ENCODE results near the gene DQX1.
A peak's percentile ranks its signal among the peaks of the same experiment; 100 is the strongest.

DQX1 gene

DNA sequence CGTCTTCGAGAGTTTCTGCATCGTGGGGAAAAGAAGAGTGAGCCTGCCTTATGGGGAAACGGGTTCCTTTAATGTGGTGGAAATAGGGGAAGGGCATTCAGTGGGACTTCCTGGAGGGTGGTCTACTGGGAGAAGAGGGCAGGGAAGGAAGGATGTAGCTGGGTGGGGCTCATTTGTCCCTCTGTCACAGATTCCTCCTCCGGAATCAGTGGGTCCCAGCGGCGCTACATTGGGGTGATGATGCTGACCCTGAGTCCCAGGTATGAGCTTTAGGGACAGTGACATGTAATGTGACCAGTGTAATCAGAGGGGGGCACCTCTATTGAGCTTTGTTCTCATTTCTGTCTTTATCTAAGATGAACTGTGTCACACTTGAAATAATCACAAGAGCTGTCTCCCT lies 5.6 kb upstream of the DQX1 start:
- no peak for DNase-seq

DNA sequence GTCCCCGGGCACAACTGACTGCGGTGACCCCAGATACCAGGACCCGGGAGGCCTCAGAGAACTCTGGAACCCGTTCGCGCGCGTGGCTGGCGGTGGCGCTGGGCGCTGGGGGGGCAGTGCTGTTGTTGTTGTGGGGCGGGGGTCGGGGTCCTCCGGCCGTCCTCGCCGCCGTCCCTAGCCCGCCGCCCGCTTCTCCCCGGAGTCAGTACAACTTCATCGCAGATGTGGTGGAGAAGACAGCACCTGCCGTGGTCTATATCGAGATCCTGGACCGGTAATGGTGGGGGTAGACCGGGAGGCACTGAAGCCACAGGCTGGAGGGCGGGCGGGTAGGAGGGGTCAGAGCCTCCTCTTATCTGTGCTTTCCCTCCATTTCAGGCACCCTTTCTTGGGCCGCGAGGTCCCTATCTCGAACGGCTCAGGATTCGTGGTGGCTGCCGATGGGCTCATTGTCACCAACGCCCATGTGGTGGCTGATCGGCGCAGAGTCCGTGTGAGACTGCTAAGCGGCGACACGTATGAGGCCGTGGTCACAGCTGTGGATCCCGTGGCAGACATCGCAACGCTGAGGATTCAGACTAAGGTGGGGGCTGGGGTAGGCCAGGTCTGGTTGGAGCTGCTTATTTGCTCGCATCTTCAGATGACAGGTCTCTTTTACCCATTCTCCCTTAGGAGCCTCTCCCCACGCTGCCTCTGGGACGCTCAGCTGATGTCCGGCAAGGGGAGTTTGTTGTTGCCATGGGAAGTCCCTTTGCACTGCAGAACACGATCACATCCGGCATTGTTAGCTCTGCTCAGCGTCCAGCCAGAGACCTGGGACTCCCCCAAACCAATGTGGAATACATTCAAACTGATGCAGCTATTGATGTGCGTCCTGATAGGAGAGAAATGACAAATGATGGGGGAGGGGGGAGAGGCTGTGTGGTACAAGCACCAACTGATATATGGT lies 4.5 kb upstream of the DQX1 start:
- DNase-seq = peak; percentile 50

DNA sequence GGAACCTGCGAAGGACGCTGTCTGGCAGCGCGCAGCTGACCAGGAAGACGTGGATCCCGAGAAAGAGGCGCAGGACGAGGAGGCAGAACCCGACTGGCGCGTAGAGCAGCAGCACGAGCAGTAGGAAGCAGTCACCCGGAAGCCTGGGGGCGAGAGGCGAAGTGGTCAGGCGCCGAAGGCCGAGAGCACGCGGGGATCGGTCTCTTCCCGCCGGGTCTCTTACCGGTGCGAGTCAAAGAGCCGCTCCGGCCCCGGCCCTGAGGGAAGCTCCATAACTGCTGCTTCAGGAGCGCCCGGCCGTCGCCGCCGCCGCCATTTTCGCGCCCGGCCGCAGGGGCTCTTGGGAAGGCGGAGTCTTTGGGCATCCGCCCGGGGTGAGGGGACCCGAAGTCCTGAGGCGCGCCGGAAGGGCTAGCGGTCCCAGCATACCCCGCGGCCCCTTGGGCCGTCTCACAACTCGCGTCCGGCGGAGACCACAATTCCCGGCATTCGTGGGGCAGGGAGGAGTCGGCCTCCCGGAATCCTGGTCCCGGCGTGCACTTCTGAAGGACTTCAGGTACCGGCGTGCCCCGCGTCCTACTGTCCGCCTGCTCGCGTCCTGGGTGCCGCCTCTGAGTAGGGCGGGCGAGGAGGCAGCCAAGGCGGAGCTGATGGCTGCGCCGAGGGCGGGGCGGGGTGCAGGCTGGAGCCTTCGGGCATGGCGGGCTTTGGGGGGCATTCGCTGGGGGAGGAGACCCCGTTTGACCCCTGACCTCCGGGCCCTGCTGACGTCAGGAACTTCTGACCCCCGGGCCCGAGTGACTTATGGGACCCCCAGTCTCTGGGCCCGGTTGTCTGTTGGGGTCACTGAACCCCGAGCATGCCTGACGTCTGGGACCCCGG lies 3.6 kb upstream of the DQX1 start, which contains the start of the genes AUP1 and HTRA2:
Gene AUP1 (minus strand): TSS at position 350 of the 882 bp plus-strand sequence. CDS start 77 bp downstream, at position 273.
Gene HTRA2 (plus strand): TSS at position 577 of the 882 bp plus-strand sequence. CDS start 74 bp downstream, at position 651.
- peak; percentile 98 for DNase-seq

DNA sequence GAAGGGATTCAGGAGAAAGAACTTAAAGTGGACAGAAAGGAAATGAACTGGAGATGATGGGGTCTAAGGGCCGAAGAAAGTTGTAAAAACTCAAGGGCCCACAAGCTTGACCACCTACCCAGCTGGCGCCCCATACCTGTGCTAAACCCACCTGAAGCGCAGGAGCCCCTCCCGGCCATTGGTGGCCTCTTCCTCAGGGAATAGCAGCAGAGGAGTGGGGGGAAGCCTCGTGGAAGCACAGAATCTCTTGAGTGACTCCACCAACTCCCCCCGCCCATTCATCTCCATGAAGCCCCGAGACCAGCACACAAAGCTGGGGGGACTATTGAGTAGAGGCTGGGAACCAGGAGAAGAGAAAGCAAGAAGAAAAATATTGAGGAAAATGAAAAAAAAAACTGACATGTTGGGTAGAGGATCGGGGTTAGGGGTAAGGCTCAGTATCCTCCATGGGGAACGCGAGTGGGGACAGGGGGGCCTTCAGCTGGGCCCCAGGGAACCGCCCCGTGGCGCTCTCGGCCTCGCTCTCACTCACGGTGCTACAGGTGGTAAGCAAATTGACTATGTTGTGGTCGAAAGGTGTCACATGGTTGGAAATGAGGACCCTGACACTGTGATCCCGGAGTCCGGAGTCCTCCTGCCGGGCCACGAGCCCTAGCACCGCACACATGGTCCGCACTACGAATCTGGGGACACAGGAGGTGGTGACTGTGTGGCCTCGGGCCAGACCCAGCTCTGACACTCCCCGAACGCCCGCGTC lies 2.7 kb upstream of the DQX1 start:
- DNase-seq = peak; percentile 36

DNA sequence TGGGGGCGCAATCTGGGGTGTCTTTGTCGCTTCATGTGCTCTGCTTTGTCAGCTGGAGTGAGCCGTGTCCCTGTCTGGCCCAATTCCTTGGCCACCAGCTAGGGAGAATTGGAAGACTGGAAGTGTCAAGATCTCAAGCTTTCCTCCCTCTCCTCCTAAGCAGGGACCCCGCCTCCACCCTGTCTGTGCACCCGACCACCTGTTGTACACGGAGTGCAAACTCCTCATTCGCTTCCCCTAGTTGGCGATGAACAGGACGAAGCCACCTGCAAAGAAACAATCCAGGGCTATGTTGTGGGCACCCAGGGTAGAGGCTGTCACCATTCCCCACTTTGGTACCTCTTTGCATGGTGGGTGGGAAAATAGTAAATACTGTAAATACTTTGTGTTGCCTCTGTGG lies 1.7 kb upstream of the DQX1 start:
- DNase-seq = no peak

DNA sequence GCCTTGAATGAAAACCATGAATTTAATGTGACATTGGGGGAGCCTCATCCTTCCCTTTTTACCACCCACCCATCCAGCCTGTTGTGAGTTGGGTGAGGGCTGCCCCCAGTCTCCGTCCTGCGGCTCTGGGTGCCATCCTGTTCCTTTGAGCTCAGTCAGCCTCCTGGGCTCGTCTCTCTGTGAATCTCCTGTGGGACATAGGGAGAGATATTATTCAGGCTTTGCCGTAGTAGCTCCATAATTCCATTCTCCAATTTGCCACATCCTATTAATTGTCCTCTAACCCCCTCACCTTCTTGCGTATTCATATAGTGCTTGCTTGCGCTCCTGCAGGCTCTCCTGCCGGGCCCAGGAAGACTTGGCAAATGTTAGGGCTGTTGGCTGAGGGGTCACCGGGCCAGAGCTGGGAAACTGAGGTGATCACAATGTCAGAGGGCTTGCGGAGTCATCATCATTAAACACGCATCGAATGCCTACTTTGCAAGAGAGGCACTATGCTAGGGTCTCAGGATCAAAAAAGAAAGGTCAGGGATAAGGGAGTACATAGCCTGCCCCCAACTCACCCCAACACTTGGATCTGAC lies 709 bp upstream of the DQX1 start:
- DNase-seq = no peak

DNA sequence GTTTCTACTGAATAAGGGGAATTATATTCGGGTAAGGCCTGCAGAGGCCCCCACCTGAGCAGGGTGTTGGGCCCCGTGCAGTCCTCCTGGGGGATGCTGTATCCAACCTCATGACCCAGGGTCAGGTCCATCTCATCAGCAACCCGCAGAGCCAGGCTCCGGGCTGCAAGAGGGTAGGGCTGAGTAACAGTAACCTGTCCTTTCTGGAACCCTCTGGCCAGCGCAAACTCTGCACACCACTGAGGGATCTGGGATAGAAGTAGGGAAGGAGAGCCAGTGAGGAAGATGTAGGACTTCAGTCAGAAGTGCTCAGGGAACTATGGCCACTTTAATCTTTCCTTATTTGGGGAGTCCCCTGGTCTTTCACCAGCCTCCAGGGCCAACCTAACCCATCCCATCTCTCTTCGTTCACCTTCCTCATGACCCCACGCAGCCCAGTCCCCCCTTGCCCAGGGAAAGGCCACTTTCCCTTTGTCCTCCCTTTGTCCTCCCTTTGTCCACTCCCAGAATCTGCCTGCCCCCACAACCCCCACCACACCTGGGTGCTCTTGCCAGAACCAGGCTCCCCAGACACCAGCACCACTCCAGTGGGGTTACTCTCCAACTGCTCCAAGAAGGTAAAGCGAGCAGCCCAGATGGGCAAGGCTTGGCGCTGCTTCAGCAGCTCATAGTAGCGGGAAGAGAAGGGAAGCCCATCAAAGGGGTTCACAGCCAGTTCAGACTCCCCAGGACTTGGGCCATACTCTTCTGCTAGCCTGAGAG lies 895 bp downstream of the DQX1 start:
- no peak for DNase-seq

DNA sequence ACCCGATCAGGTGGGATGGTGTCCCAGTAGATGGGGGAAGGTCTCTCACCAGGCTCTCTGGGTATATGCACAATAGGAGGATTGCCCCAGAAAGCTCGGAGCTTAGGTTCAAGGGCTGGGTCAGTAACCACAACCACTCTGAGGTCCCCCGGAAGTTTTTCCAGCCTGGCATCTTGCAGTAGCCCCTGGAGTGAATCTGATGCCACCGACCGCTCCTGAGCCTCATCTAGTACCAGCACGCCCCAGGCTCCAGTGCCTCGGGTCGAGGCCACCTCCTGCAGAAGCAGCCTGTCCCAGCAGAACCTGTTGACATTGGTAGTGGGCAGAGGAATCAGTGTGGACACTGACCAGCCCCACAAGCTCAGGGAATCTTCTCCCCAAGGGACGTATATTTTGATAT lies 2.0 kb downstream of the DQX1 start:
- DNase-seq = no peak

DNA sequence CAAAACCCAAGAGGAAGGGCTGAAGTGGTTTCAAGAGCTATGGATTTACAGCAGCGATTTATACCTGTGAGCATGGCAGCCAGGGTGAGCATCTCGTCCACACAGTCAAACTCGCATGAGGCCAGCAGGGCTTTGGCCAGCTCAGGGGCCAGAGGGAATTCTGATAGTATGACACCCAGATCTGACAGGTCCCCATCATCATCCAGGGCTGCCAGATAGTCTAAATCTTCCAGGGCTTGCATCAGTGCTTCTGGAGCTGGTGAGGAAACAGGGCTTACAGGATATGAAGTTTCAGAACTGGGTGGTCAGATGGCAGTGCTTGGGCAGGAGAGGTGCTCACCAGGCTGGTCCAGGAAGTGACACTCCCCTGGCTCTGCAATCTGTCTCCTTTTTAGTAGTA lies 3.5 kb downstream of the DQX1 start:
- no peak for DNase-seq

DNA sequence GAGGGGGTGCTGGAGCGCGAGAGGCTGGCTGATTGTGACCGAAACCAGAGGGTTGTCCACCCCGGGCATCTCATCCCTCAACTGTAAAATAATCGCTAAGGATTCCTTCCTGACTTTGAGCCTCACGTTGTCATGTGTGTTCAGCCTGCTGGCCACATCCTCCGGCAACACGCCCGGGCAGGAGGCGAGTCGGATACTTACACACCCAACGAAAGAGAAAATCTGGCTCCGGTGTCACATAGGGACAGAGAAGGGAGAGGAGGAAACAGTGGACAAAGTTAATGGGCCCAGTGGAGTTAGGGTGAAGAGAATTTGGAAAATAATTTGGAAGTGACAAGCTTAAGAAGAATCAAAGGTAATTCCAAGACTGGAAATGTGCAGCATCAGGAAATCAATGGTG lies 9.4 kb downstream of the DQX1 start:
- DNase-seq = no peak

DNA sequence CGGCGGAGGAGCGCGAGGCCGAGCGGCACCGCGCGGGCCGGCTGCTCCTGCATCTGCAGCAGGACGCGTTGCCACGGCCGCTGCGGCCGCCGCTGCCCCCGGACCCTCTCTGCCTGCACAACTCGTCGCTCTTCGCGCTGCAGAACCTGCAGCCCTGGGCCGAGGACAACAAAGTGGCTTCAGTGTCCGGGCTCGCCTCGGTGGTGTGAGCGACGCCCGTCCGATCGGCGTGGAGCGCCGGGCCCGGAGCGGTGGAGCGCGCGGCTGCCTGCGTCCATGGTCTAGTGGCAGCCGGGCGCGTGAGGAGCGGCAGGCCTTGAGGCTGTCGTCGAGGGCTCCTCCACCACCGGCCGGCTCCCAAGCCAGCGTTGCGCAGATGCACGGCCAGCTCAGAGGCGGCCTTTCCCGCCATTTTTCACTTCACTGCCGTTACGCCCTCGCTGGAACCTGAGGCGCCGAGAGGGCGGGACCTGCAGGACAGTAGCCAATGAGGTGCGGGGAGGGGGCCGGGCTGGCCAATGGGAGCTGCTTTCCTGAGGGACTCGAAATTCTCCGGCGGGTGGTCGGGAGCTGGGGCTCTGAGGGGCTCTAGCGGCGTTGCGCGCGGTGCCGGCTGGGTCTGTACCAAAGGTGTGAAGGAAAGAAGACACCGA lies 9.9 kb downstream of the DQX1 start:
- no peak for DNase-seq

DNA sequence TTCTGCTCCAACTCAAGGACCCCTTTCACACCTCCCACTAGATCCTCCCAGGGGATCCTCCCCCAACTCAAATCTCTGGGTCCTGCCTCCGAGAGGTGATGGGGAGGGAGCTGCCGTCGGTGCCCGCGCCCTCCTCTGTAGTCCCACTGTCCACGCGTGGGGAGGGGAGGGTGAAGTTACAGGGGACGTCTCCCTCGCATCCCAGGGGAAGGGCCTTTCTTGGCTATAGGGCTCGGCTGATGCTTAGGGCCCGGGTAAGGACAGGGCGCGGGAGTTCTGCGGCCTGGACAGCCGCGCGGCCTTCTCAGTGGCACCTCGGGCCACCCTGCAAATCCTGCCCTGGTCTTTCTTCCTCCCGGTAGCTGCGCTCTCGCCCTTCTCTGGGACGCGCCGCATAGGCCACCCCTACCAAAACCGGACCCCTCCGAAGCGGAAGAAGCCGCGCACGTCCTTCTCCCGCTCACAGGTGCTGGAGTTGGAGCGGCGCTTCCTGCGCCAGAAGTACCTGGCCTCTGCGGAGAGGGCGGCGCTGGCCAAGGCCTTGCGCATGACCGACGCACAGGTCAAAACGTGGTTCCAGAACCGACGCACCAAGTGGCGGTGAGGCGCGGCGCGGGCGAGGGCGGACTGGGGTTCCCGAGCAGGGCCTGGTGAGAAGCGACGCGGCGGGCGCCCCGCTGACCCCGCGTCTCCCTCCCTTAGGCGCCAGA lies 10.6 kb downstream of the DQX1 start:
- no peak for DNase-seq

DNA sequence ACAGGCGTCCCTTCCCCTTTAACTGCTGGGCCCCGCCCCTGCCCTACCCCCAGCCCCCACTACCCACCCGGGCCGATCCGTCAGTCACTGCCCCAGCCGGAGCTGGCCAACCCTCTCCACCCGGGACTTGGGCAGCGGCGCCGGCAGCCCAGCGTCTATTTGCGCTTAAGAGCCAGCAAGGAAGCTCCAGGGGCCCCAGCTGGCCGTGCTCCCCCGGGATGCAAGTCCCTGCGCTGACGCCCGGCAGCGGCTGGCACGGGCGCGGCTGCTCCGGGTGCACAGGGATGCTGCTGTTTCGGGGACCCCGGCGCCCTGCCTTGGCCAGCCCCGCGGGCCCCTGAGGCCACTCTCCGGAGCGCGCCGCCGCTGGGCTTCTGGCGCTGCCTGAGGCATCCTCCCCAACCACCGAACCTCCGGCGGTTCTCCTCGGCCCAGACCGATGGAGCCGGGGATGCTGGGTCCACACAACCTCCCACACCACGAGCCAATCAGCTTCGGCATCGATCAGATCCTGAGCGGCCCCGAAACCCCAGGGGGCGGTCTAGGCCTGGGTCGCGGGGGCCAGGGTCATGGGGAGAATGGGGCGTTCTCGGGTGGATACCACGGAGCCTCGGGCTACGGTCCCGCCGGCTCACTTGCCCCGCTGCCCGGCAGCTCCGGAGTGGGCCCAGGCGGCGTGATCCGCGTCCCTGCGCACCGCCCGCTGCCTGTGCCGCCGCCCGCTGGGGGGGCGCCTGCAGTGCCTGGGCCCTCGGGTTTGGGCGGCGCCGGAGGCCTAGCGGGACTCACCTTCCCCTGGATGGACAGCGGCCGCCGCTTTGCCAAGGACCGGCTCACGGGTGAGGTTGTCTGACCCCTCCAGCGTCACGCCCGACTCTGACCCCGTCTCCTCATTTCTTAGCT lies 11.4 kb downstream of the DQX1 start, which contains the start of gene TLX2:
Gene TLX2 (plus strand): TSS at position 83 of the 903 bp plus-strand sequence. CDS start 357 bp downstream, at position 440.
- DNase-seq = no peak

DNA sequence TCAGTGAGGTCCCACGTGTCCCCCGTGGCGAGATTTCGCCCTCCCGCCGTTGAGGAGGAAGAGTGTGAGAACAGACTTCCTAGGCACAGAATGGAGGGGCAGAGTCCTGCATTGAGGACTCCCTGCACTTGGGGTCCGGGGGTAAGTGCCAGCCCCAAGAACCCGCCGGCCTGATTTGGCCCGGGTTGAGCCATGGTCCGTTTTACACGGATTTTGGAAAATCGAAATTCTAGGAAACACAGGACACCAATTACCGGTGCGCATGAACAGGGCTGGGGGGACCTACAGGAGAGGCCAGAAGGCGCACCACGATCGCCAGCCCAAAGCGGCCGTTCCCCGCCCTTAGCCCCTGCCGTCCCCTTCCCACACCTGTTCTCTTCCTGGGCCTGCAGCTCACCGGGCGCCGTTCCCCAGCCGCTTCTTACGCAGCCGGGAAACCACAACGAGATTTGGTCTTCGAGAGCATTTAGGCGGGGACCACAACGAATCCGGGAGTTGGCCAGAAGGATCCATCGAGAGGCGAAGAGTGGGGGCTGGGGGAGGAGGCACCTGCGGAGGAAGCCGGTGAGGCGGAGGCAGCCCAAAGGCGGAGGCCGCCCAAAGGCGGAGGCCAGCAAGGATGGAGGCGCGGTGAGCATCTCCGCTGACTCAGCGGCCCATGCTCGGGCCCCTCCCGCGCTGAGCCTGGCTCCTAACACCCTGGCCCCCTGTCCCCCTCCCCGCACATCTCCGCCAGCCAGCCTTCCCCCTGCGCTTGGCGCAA lies 12.2 kb downstream of the DQX1 start:
- peak; percentile 58 for DNase-seq

DNA sequence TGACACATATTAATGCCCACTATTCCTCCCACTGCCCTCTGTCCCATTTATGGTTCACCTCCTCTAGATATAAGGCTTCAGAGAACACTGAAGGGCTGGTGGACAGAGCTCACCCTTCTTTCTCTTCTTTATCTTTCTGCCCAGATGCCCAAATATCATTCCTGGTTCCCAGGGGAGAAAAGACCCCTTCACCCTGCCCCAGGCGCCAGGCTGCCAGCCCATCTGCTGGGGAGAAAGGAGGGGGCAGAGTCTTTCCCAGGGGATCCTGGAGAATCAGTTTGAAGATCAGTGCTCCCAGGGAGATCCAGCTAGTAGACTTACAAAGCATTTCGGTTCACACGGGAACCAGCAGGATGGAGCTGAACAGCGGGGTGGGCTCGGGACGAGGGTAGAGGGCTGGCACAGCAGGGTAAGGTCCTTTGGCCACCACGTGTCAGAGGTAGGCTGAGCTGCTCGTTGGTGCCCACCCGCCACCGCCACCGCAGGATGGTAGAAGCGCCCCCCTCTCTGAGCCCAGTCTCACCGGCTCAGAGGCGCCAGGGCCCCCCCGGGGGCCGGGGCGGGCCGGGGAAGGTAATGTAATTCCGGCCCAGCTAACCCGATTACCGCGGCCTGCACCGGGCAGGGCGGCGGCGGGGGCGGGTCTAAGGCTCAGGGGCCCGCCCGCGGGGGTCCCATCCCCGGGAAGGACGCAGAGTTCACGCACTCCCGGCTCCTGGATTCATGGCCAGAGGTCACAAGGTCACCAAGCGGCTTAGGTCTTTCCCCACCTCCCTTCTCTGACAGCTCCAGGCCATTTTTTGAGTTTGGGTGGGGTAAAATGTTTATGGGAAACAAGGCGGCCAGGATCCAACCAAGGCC lies 13.1 kb downstream of the DQX1 start:
- no peak for DNase-seq

DNA sequence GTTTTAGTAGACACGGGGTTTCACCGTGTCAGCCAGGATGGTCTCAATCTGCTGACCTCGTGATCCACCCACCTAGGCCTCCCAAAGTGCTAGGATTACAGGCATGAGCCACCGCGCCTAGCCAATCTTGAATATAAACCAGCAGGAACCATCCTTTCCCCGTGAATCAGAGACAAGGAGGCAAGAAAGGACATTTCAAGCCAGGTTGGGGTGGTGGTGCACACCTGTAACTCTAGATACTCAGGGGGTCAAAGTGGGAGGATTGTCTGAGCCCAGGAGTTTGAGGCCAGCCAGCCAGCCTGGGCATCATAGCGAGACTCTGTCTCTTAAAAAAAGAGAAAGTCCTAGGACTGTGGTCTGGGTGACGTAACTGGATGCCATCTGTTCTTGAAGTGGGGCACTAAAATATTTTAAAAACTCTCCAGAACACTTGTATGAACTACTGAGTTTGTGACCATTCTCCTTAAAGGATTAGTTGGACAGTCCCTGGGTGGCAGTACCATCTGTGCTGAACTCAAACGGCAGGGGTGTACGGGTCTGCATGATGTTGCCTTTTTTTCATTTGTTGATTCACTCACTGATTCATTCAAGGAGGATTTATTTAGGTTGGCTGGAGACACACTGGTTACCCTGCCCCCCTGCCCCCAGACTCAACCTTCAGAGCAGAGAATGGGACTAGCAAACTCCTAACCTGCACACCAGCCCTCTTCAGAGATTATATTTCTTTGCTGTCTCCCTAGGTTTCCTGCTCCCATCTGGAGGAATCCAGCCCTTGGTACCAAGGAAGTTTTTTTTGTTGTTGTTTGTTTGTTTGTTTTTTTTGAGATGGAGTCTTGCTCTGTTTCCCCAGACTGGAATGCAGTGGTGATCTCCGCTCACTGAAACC lies 14.7 kb downstream of the DQX1 start:
- DNase-seq = no peak

All from RPMI8226 (cell line).